GM21723 (cell line): ENCODE data around the gene XKRX.

Experiments used
- ATAC-seq: cut with Tn5 transposase; IDR thresholded peaks from one replicate; pipeline ENCODE4 v1.9.1; 2021; ENCODE audit warnings: mild to moderate bottlenecking, moderate library complexity; ENCODE audit not compliant: unreplicated experiment

The XKRX gene

DNA sequence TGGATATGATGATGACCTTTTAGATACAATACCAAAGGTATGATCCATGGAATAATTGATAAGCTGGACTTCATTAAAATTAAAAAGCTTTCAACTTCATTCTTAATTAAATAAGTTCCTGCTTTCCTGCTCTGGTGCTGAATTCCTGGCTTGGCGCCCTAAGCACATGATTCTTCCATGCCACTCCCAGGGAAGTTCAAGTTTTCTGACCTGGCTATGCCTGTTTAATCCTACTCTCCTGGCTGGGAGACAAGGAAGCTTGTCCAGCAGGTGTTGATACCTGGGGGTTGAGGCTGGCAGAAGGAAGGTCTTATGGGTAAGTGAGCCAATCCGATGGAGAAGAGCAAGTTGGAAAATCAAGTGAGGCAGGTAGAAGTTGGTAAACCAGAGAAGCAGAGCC is 24.3 kb downstream of the XKRX start:
- ATAC-seq = no peak

DNA sequence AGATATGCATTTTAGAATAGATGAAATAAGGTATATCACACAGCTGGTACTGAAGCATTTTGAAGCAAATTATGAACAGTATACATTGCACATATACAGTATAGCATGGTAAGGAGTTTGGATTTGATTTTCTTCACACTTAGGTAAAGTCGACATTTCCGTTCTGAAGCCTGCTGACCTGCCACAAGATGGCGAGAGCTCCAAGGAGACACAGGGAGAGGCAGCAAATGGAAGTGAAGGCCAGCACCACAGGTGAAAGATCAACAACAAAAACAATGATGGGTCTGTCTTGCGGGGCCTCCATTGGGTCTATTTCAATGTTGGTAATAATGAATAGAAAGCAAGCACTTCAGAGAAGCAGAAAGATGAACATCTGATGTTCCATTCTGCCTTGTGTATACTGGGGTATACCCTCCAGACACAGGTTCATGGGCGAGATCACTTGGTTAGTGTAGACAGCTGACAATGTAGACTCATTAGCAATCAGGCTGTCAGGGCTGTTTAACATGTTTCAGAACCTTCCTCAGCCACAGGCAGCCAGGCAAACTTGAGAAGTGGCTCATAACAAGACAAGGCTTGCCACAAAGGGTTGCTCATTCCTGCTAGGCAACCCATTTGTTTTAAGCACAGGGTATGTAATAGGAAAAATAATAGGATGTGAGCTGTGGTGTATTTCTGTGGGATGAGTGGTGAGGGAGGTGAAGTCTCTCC is 33.2 kb downstream of the XKRX start:
- peak; percentile 68 for ATAC-seq

DNA sequence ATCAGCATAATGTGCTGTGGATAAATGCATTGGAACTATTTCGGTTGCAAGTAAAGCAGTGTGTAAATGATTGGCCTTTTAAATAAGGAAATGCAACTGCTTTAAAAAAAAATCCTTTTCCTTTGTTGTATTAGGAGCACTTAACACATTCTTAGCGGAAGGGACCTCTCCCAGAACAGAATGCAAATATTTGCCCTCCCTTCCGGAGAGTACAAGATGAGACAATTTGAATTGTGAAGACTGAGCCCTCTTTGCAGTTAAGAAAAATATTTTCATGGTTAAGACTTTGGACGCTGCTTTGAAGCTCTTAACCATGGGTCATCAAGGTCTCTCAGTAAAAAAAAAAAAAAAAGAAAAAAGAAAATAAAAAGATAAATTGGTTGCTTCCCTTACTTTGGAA is 45.1 kb downstream of the XKRX start:
- ATAC-seq = no peak

DNA sequence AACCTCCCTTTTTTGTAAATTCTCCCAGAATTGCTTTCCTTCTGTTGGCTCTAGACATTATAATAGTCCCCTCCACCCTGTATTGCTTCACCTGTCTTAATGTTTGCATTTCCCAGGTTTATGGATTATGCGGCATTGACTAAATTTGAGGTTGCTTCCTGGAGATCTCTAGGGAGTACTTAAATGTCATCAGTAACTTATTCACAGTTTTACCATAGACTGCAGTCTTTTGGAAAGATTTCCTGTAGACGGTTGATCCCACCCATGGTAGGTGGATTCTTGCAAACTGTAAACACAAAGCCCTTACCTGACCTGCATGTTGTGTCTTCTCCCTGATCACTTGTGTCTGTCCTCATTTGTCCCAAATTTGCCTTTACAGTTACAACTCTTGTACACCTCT is 48.3 kb downstream of the XKRX start:
- ATAC-seq = no peak

DNA sequence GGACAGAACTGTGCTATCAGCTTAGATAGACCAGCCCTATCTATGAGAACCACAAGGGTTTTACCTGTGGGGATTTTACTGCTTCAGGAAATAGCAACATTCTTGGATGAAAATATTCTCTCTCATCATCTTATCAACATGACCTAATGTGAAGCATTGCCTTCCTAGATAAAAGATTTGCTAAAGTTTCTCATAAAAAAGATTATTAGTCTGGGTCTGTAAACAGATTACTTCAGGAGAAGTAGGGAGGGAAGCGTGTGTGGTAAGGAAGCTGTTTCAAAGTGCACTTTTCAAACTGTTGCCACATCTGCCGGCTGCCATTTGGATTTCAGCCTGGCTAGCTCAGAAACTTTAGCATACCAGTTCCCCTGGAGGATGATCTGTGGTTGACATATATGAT is 54.4 kb downstream of the XKRX start, which contains the start of gene NOX1:
TSS of gene NOX1 (minus strand) at position 35 of the 400 bp plus-strand sequence. CDS start 220 bp downstream, outside the sequence.
- no peak for ATAC-seq

DNA sequence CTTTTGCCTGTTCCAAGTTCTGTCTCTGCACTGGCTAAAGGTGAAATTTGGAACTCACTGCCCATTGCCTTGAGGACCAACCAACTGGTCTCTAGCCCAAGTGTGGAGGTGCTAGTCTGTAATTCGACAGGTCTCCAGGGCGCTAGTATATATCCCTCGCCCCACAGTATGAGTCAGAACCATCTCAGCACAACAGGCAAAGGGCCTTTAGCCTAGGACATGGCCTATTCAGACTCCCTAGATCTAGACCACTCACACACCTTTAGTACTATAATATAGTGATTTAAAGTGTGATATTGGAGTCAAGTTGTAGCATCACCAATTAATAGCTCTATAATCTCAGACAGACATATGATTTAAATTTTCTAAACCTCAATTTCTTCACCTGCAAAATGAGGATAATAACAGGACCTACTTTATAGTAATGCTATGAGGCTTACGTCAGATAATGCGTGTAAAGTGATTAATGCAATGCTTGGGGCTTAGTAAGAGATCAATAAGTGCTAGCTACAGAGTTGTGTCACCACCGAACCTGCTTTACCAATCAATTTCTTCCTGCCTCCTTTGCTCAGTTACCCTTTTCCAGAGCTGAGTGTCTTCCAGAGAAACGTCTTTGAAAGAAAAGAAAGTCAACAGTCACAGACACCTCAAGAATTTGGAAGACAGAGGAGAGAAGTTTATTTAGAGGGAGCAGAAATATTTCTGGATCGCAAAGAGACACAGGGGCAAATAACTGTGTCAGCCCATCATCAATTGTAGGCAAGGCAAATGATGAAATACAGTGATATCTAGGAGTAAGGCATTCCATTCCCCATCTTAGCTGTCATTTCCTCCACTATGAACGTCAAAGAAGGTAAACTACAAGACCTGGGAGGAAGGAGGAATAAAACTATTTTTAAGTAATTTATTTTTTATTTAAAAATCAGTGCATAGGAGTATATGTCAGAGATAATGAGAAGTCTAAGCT is 56.8 kb downstream of the XKRX start:
- ATAC-seq = no peak

DNA sequence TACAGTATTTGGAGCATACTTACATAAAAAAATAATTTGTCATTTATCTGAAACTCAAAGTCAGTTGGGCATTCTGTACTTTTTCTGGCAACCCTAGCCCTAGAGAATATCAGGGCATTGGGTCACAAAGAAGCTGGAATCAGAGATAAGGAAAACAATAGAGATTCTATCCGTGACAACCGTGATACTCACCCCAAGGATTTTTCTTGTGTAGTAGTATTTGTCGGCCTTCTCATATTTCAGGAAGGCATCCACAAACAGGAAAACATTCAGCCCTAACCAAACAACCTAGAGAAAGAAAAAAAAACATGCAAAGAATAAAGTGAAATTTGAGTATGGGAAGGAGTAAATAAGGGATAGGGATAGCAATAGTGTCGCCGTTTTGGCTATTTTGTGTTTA is 58.2 kb downstream of the XKRX start:
- no peak for ATAC-seq

DNA sequence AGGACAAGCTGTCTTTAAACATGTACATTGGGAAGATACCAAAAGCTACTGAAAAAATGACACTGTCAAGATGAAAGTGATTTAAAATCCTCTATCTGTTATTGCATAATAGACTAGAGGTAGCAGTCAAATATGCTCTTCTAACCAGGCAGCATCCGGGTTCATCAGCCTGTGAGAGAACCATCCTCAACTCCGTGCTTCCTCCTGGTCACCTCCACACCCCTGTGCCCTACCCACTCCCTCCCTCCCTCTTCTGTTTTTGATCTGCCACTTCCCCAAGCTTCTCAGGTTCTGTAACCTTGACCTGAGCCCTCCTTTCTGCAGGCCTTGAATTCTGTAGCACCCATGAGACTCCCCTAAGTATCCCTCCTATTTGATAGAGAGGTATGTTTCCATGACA is 60.4 kb downstream of the XKRX start:
- ATAC-seq = no peak

DNA sequence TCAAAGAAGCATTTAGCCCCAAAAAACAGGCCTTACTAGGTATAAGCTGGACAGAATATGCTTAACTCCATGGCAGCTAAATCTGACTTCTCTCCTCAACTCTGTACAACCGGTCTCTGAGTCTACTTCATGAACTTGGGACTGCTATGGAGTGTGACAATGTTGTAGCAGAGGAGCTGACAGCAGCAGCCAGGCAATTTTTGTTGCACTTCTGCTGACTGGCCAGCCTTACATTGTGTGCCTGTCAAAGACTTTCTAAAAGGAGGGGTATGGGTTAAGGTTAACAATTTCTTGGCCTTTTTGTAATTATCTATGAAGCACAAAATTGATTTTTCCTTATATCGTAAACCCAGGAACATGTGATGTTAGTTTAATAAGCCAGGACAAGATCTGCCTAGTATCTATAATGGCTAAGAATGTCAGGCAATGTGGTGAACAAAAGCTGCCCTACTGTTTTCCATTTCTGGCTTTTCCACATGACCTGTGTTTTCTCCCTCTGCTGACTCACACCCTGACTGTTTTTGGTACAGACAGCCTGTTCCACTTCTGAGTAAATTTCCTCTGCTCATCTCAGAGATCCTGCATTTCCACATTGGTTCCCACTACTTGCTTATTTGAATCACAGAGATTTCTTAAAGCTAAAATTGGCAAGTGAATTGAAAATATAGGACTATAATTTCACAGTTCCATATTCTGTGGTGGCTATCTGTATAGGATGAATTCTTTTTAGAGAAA is 63.9 kb downstream of the XKRX start:
- no peak for ATAC-seq
